HG02943 (cell line): ENCODE data around the gene SMC2.
A peak's percentile ranks its signal among the peaks of the same experiment; 100 is the strongest.

ENCODE experiments used
- ATAC-seq: cut with Tn5 transposase; IDR thresholded peaks from one replicate; pipeline ENCODE4 v1.9.1; 2021; ENCODE audit warnings: mild to moderate bottlenecking, low read depth, moderate library complexity; ENCODE audit not compliant: unreplicated experiment

Gene SMC2

DNA sequence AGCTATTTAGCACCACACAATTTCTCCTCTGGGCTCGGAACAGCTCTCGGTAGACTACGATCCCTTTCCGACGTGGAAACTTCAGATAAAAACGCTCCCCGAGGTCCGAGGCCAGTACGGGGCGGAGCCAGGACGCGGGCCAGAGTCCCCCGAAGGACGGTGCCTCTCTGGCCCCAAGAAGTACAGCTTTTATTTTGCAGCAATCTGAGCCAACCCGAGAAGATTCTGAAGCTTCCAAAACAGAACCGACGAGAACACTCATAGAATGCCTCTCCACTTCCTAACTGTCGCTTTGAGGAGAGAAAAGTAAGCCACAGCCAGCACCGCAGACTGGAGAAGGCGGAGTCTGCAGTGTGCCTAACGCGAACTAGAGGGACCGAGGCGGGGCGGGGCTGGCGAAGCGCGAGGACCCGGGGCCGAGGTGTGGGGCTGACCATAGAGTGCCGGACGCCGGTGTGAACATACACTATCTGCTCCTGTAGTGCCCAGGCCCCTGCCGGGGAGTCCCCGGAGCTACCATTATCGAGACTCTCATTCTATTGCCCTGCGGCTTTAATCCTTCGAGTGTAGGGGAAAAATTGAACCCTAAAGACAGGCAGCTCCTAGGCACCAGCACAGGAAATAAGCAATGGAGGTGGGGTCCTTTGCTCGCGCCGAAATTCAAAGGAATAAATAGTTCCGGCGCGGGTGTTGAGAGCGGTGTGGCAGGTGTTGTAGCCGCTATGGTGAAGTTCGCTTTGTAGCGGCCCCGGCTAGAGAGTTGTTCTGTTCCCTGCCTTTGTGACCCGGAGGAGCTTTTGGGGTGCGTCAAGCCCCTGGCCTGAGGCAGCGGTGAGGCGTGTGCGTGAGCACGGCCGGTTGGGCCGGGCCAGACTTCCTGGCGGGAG is at the start of gene SMC2:
TSS of gene SMC2 (plus strand) at position 663 of the 887 bp plus-strand sequence. CDS start 1,076 bp downstream, outside the sequence.
- ATAC-seq = peak; percentile 92

DNA sequence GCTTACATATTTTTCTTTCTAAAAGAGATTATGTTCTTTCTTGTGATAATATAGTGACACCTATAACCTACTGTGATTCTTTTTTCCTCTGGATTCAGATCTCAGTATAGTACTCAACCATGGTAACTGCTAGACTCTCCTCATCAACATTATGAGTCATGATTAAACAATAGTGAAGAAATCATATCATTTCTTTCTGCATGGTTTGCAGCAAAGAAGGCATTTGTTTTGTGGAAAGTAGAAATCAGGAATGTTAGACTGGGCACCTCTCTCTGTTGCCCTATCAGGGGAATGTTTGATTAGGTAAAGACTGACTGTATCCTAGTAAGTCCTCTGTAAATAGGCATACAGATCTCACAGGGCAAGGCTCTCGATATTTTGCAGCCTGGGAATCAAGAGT is 25.6 kb upstream of the SMC2 start:
- no peak for ATAC-seq

DNA sequence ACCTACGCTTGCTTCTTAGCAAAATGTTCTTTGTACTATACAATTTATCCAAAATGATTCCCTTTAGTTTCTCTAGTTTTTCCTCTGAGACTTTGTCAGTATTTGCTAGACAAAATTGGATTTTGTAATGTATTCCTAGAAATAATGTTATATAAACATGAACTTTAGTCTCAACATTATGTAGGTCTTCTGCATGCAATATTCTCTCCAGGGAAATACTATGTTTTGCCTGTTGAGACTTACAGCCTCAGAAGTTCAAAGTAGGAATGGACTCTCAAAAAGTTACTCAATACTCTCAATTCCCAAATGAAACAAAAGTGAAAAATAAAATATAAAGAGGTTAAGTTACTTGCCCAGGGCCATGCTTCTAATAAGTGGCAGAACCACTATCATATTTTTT is 24.8 kb upstream of the SMC2 start:
- no peak for ATAC-seq

DNA sequence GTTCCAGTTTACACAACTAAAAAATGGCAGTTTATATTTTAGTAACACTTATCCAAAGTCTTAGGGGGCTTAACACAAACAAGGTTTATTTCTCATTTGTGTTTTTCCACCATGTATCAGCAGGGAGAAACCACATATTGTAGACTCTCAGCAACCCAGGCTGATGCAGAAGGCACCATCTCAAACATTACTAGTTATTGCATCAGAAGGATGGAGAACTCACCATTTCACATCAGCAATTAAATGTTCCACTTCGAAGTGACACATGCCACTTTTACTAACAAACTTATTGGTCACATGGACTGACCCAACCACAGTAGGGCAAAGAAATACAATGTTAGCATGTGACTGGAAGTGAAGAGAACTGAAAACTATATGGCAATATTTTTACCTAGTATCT is 22.5 kb upstream of the SMC2 start:
- ATAC-seq = no peak

DNA sequence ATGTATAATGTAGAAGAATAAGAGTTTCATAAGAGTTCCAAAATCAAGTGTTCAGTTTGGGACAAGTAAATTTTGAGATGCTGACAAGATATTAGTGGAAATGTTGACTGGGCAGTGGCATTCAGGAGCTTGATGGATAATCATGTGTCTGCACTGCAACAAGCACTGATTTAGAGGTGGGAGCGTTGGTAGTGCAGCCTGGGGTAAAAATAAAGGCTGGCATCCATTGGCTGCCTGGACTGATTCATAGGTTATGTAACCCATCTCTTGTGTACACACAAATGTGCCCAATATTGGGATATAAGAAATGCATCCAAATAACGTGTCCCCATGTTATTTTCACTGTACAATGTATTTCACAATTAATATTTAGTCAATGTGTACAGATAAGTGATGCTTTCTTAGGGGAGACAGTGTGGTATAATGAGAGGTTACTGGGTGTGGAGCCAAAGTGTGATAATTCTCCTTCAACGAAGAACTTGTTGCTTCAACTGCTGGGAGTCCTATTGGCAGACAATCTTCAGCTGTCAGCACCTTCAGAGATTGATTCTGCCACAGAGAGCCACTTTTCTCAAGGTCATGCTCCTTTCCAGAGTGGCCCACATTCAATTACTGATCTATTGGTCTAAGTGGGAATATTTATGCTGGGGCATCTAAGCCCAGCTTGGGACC is 20.9 kb upstream of the SMC2 start:
- ATAC-seq = no peak

DNA sequence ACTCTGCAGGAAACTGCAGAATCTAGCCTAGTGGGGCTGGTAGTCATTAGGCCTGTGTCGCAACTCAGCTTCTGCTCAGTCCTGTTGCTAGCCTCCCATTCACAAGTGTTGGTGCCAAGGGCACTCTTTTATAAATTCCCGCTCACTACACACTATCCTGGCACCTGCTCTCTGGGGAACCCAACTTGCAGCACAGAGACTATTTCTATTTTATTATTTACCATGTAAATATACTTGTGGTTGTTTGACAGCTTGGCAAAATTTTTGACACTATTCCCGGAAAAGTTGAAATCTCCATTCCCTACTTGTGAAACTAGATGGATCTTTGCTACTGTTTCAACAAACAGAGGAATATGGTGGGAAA is 20.4 kb upstream of the SMC2 start:
- ATAC-seq = no peak

DNA sequence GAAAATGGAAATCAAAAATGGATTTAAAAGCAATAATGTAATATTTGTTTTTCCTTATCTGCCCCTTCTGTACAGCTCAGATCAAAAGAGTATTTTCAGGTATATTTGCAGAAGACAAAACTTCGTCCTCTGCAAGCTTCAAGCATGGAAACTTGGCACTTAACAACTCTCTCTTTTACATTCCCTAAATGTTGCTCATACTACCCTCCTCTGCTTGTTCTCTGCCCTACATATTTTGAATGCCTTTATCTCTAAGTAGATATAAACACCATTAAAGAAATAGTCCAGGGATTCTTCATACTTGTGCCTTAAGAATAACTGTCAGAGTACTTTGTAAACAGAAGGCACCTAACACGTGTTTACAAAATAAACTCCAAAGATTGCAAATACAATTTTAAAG is 19.2 kb upstream of the SMC2 start:
- no peak for ATAC-seq

DNA sequence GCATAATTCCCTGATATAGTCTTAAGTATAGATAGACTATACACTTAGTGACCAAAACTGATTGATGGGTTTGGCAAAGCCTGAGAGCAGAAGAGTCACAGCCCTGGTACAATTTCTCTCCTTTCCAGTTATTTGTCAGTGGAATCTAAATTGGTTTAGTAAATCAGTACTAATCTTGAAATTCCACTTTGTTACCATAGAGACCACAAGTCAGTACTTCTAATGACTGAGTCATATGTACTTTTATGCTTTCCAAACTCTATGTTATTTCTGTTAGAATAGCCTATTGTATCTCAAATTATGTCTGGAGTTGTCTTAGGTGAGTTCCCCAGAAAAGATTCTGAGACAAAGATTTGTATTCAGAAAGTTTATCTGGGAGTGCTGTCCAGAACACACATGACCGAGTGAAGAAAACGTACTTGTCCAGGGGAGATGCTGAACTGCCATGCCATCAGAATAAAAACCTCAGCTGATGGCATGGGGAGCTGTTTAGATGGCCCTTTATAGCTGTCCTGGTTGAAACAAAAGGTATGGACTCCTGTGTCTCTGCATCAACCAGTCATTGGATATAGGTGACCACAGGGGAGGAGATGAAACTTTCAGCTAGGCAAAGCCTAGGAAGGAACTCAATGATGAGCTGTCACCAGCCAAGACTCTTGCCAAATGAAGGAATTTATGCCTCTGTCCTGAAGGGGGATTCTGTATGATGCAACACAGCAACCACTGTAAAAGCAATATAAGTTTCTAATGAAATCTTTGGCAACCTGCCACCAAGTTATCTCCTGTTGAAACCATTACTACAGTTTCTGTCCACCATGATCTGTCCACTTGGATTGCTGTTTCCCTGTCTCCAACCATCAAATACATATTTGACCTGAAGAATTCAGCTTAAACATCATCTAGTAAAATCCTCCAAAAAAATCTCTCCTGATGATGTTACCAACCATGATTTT is 18.0 kb upstream of the SMC2 start:
- no peak for ATAC-seq

DNA sequence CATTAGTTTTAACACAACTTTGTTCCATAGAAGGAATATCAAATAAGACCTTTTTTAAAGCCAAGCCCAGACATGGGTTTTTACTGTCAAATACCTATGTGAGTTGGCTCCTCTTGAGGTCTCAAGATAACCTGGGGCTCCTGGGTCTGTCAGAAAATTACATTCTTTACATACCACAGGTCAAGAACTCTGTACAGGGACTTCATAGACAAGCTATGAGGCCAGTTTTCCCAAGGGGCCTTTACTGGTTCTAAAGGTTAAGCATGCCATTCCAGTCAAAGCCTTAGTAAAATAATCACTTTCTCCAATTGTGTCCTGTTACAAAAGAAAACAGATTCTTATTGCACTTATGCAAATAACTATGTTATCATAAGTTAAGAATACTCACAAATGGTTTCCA is 15.5 kb upstream of the SMC2 start:
- no peak for ATAC-seq

DNA sequence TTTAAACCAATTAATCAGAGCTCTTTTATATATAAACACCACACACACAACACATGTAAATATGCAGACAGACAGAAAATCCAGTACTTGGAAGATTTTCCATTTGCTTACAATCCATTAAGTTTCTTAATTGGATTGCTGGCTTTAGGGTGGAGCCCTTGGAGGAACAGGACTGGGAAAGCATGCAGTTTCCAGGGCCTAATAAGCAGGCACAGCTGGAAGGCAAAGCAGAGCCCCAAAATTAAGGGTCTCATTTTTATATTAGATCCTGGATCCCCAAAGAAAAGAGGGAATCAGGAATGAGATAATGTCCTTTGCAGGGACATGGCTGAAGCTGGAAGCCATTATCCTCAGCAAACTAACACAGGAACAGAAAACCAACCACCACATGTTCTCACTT is 13.1 kb upstream of the SMC2 start:
- no peak for ATAC-seq

DNA sequence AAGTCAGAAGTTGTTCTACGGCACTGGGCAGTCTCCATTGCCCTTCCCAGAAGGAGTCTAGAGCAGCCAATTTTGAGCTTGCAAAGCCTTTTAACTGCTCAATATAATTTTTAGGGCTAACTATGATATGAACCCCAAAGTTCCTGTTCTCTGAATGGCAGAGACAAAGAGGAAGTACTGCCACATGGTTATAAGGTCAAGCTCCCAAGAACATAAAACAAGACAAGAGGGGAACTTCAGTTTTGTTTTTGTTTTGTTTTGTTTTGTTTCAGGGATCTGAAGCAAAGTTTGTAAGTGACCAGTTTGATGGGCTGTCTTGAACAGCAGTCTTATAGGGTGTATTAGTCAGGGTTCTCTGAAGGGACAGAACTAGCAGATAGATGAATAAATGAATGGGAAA is 11.9 kb upstream of the SMC2 start:
- no peak for ATAC-seq

DNA sequence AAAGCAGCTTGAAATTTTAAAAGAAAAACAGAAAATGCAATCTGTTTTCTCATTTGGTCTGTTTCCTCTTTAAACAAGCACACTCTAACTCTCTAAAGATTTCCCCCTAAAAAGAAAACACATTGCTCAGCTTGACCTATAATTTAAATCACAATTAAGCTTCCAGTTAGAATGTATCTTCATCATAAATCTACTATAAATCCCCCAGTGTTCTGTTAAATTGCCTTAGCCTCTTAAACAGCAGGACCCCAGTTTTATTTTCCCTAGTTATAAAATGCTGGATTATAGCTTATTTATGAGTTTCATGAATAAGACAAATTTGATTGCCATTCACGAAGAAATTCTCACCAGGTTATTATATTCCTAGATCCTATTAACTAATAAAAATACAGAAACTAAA is 8.6 kb upstream of the SMC2 start:
- ATAC-seq = no peak

DNA sequence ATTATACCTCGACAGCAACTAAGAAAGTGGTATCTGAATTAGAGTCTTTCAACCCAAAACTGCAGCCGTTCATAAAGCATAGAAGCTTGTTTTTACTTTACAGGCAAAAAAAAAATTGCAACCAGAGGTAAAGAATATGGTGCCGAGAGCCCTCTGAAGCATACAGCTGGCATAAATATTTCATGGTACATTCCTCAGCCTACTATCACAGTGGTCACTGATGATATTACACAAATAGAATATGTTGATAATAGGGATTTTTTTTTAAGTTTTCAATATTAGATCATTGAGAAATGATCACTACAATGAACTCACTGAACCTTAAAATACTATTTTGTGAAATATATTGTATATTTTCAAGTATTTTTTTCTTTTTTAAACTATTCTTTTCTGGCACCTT is 6.2 kb upstream of the SMC2 start:
- ATAC-seq = no peak

DNA sequence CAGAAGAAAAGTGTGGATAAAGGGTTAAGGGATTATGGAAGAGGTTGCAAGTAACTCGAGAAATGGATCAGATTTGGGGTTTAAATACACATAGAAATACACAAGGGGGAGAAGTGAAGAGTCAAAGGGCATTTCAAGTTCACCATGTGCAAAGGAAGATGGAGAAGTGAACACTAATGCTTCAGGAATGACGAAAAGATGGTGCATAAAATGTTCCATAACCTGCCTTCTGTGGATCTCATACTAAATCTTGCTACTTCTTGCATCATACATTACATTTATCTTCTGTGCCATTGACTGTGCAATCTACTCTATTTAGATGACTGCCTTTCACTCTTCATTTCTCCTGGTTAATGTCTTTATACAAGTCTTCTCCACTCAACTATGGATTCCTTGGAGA is 5.7 kb upstream of the SMC2 start:
- no peak for ATAC-seq

DNA sequence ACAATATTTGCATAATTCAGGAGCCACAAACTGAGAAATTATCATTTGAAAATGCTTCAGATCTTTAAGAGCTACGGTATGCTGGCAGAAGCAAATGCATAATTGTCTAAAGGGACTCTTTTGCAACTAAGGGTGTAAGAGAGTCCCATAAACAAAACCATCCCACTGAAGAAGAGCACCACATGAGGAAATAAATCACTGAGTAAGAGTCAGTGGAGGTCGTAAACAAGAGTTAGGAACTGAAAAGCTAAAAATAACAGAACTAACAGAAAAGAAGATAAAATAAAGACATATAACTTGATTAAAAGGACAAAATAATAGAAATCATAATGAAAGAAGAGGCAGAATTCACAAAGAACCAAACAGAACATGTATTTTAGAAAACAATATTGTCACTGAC is 3.5 kb upstream of the SMC2 start:
- ATAC-seq = no peak

DNA sequence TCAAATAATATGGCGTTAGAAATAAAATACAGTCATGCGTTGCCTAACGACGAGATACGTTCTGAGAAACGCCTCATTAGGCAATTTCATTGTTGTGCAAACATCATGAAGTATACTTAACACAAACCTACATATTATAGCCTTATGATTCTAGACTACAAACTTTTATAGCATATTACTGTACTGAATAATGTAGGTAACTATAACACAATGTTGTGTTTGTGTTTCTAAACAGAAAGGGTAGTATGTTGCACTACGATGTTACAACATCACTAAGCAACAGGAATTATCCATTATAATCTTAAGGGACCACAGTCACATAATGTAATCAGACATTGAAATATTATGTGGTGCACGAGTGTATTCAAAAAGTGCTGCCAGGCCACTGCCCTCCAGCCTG is 3.0 kb upstream of the SMC2 start:
- no peak for ATAC-seq

DNA sequence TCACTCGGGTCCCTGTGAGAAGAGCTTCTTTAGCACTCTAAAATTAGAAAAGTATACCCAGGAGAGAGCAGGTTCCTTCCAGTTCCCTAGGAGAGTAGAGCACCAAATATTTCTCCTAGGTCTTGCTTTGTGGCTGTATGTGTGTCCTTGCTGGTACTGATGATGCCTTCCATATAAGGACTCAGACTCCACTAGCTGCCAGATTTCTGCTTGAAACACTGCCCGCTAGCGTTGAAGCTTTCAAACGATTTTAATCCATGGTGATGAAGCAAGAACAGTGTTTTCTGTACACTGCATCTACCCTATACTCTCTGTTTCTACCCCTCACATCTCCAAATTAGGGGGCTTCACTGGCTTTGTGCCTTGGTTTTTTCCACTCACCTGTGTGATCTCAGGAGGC is 2.4 kb upstream of the SMC2 start:
- no peak for ATAC-seq

DNA sequence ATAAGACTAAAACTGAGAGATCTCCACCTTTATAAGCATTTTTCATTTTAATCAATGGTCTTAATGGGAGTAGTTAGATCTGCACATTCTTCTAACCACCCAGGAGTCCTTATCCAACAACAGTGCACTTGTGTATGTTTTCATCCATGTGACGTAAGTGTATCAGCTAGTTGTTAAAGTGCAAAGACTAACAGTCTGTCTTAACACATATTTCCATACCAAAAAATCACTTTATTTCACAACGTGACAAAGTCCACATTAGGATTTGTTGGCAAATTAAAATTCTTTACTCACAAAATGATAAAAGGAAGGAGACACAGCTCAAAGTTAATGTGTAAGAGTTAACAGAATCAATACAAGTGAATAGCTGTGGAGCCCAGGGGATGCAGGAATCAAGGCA is 1.9 kb upstream of the SMC2 start:
- no peak for ATAC-seq

DNA sequence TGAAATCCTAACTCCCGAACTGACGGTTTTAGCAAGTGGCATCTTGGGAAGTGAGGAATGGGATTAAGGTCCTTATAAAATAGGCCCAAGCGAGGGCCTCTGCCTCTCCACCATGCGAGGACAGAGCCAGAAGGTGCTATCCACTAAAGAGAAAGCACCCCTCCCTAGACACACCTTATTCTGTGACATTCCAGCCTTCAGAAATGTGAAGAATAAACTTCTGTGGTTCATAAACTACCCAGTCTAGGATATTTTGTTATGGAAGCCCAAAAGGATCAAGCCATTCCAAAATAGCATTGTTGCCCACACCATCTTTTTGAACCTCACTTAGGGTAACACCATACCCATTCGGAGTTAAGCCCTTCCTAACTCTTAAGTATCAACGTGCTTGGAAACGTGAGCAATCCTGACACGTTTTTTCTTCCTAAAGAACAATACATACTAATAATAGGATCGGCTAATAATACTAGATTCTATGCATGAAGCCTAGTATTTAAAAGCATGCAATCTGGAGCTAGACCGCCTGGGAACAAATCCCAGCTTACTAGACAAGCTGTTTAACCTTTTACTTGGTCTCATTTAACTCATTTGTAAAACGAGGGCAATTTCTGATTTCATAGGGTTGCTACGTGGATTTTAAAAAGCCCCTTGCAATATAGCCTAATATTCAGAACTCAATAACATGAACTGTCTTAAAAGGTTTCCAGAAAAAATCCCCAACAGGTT is 1.1 kb upstream of the SMC2 start:
- ATAC-seq = no peak

DNA sequence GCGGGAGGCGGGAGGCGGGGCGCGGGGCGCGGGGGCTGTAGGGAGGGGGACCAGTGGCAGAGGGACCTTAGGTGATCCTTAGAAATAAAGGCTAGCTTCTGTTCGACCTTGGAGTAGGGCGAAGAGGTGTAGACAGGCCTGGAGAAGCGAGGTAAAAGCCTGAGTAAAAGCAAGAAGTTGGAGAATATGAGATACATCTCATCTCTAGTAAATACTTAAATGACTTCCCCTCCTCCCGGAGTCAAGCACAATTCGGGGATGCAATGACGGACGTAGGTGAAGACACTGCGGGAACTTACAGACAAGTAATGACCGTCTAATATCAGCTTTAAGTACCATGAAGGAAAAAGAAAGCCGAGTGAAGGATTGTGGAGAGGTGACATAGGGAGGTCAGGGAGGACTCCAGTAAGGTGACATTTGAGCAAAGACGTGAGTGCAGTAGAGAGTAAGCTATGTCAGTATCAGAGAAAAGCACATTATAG is 466 bp downstream of the SMC2 start:
- peak; percentile 2 for ATAC-seq
